HT1080 (cell line): Measurements from ENCODE around the gene PEF1. TPM values are rescaled to one million over a fixed set of nuclear protein-coding genes. Genes with fewer than 3 reads are reported as not detected.

Source experiments
- DNase-seq: peaks from one replicate; pipeline ENCODE4 v3.0.0-alpha.2; 2015; ENCODE audit warnings: low read depth
- total RNA-seq: library from RNA; depleted of rRNA; stranded (reverse); fragments of >200 nt; shearing (Covaris generic); gene quantifications from 2 replicates; pipeline ENCODE4 v1.2.3, GENCODE V29; 2014; rRNA removed

PEF1 gene
- total RNA-seq, 1 experiment from 2014 or later = 125 TPM

- DNase-seq = no peak
Measured at GRCh38 chr1:31584869-31585735, 59.6 kb downstream of the PEF1 start.

DNA sequence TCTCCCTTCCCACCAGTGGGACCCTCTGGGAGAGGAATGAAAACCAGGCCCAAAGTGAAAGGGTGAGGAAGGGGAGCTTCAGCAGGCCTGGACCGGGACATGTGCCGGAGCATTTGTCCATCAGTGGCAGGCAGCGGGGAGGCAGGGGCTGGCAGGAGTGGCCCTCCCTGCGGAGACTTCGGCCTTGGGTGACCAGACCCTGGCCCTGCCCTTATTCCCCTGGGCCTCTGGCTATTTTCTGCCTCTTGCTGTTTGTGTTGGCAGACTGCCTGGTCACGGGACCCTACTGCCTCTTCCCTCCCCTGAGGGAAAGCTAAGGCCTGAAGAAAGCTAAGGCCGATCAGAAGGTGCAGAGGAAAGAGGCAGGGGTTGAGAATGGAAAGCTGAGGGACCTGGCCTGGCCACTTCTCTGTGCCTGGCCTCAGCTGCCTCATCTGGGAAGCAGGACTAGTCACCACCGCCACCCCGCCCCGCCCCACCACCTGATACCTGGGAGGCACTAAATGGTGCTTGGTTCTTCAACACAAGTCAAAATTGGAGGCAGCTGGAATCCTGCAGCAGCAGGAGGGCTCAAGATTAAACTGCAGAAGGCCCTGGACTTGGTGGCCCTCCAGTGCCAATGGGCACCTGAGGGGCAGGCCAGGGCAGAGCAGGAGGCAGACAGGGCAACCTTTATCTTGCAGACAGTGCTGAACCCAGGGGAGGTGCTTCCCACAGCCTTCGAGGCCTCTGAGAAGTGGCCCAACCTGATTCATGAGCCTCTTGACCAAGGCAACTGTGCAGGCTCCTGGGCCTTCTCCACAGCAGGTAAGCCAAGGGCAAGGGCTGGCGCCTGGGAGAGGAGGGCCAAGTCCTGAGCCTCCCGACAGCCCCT lies 60.4 kb downstream of the PEF1 start:
- no peak for DNase-seq

GRCh38 chr1:31583082-31583994 lies 61.3 kb downstream of the PEF1 start:
- no peak for DNase-seq

GRCh38 chr1:31581821-31582810 lies 62.6 kb downstream of the PEF1 start:
- no peak for DNase-seq

GRCh38 chr1:31580891-31581603 lies 63.6 kb downstream of the PEF1 start:
- no peak for DNase-seq

GRCh38 chr1:31580513-31580870 lies 64.2 kb downstream of the PEF1 start:
- no peak for DNase-seq

Other genes with a start within 250 kb of the PEF1 start
- 9.8 and 14.6 TPM in 2 replicates for gene SERINC2, start 231.7 kb downstream of the PEF1 start, total RNA-seq
- 14.5 and 16.0 TPM in 2 replicates for gene TINAGL1, start 68.4 kb downstream of the PEF1 start, total RNA-seq
- not detected in 2 replicates for gene HCRTR1, start 27.2 kb downstream of the PEF1 start, total RNA-seq
- 5.3 and 7.3 TPM in 2 replicates for gene COL16A1, start 59.1 kb upstream of the PEF1 start, total RNA-seq
- 10.8 and 14.1 TPM in 2 replicates for gene ADGRB2, start 119.5 kb upstream of the PEF1 start, total RNA-seq
- gene SPOCD1, start 171.1 kb upstream of the PEF1 start, total RNA-seq = 16.4 and 25.2 TPM in 2 replicates